ENCODE data around the gene CLEC16A.

Gene CLEC16A

DNA sequence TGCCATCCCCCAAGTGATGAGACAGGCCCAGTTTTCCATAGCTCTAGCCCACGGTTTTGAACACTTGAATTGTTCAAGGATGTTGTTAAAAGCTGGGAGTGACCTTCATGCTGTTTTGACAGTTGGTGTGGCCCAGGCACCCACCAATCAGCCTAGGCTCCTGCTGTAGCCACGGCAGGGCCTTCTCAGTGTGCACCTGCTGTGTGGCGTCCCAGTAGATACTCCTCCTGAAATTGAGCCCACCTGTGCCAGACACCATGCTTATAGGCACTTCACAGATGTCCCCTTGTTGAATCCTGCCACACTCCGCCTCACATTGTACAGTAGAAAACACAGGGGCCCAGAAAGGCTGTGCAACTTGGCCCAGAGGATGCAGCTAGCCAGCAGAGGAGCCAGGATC, 225.3 kb downstream of the CLEC16A start:
- no peak for DNase-seq

GRCh38 chr16:11170201-11170600, 225.8 kb downstream of the CLEC16A start:
- DNase-seq, result no peak

DNA sequence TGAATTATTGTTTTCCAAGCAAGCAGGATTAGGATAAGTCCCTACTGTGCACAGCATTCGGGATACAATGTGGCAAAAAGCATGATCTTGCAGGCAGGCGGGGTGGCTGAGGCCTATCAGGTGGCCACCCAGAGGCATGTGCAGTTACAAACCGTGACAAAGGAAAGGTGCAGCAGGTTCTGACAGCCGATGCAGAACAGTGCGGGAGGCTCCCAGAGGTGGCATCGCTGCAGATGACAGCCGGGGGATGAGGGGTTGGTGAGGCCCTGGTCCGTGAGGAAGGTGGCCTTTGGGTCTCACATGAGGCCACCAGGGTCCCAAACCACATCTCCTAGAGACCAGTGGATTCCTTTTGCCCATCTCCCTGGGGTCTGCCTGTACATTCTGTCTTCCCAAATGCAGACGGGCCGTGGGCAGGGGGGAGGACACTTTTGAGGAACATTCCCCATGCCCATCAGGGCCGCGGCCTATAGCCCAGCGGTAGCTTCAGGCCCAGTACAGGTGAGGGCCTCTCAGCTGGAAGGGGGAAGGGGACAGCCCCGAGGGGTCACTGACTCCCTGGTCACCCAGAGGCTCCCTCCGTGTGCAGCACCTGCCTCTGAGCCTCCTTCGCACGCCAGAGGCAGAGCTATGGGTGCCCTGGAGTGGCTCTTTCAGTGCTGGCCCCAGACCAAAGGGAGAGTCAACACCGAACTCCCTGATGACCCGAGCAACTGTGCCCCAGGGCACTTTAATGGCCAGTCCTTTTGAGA, 226.5 kb downstream of the CLEC16A start:
- no peak for DNase-seq

DNA sequence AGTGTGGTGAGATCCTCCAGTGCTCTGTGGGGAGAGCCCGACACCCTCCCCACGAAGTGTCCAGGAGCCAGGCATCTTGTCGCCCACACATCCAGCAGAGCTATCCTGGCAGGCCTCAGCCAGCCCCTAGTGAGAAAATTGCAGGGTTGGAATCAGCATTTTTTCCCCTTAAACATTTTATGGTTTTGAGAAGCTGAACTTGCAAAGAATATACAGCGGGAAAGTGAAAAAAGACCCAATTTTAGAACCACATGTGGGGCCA, 227.0 kb downstream of the CLEC16A start:
- DNase-seq, result no peak

- DNase-seq, result no peak
Observed at GRCh38 chr16:11171757-11172299, 227.5 kb downstream of the CLEC16A start.

DNA sequence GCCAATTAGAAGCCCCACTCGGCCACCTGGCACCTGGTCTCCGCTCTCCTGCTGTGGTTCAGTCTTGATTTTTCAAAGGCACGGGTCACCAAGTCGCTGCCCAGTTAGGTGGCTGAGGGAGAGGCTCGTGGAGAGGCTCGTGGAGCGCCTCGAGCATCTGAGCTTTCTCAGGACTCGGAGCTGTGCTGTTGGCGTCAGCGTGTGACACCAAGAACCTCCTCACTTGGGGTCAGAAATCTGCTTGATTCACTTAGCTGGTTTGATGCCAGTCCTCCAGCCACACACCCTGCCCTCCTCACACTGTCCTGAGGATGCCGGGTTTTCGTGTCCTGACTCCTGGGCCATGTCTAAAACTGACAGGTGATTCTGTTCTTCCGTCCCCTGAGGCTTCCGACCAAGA, 229.1 kb downstream of the CLEC16A start:
- DNase-seq, result no peak

GRCh38 chr16:11174141-11174540, 229.8 kb downstream of the CLEC16A start:
- no peak for DNase-seq

GRCh38 chr16:11175106-11175786, 230.9 kb downstream of the CLEC16A start:
- DNase-seq, result no peak

- DNase-seq, result no peak
Observed at GRCh38 chr16:11175787-11176341, 231.5 kb downstream of the CLEC16A start.

- DNase-seq, result no peak
Observed at GRCh38 chr16:11177578-11178160, 233.3 kb downstream of the CLEC16A start.

- no peak for DNase-seq
Observed at GRCh38 chr16:11178424-11178823, 234.1 kb downstream of the CLEC16A start.

DNA sequence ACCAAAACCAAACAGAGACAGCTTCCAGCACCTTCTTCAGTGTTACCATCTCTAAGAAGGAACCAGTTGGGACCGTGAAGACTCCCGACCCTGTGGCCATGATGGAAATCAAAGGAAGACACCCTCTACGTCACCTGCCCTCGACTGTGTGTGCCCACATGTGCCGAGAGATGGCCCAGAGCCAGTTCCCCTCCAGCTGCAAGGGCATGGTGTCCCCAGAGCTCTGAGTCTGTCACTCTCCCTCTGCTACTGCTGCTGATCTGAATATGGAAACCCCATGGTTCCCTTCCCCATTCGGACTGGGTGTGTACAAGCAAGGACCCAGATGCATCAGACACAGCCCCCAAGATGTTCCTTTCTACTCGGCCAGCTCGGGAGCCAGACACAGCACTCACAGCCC, 235.2 kb downstream of the CLEC16A start:
- DNase-seq, result no peak

DNA sequence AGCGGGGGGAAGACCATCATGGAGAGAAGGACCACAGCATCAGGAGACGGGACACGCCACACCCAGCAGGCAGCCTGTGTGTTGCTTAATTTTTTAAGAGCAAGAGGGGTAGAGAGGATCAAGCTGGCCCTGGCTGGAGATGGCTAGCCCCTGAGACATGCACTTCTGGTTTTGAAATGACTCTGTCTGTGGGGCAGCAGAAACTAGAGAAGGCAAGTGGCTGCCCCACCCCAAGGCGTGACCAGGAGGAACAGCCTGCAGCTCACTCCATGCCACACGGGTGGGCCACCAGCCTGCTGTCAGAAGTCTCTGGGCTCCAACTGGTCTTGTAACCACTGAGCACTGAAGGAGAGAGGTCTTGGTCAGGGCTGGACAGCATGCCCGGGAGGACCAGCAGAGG, 236.1 kb downstream of the CLEC16A start:
- DNase-seq, result no peak

DNA sequence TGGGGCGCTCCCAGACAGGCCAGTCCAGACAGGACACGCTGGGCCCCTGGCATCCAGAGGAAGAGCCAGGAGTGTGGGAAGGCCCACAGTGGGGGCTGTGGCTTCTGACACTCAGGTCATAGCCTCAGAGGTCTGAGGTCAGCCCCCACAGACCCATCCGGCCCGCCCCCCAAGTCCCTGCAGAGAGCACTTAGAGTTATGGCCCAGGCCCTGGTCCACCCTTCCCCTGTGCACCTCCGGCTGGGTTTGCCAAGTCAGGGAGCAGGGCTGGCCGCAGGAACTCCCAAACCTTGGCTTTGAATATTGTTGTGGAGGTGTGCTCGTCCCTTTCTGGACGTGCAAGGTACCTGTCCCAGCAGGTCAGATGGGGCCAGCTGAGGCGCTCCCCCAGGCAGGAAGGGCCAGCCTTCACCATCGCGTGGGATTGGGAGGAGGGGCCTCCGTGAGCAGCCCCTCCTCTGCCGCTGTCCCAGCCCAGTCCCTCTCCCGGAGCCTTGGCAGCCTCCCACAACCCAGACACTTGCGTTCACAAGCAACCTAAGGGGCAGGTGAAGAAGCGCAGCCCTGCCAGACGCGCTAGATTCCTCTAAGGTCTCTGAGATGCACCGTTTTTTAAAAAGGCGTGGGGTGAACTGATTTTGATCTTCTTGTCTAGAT, 237.0 kb downstream of the CLEC16A start:
- DNase-seq, result no peak

DNA sequence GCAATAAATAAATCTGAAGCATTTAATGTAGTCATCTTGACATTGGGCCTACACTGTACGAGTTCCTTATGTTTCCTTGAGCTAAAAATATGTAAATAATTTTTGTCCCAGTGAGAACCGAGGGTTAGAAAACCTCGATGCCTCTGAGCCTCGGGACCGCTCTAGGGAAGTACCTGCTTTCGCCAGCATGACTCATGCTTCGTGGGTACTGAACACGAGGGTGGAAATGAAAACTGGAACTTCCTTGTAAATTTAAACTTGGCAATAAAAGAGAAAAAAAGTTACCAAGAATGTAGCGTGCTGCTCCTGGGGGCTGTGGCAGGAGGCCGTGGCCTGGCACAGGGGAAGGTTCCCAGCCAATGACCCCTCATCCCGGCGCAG, 237.5 kb downstream of the CLEC16A start:
- no peak for DNase-seq

DNA sequence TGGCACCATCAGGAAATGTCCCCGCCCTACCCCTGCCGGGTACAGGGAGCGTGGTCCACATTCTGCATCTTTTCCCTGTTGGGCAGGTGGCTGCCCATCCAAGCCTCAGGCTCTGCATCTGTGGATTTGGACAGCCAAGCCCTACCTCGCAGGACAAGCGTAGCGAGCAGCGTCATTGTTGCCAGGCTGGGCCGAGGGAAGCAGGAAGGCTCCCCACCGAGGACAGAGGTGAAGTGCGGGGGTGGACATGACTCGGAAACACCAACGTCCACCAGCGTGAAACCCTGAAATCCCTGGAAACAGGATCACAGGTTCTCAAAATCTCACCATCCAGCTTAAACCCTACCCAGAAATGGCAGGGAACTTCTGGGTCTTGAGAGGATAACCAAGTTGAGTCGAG, 238.0 kb downstream of the CLEC16A start:
- DNase-seq, result no peak

- no peak for DNase-seq
Observed at GRCh38 chr16:11183035-11183812, 238.9 kb downstream of the CLEC16A start.

DNA sequence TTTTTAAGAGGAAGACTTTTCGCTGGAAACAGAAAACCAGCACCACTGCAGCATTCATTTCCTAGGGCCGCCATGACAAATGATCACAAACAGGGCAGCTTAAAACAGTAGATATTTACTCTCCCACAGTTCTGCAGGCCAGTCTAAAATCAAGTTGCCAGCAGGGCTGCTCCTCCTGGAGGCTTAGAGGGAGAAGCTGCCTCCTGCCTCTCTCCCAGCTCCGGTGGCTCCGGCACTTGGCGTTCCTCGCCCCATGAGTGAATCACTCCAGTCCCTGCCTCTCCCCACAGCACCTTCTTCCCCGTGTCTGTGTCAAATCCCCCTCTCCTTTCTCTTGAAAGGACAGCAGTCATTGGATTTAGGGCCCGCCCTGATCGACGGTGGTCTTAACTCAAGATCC, 239.6 kb downstream of the CLEC16A start:
- DNase-seq, result no peak

DNA sequence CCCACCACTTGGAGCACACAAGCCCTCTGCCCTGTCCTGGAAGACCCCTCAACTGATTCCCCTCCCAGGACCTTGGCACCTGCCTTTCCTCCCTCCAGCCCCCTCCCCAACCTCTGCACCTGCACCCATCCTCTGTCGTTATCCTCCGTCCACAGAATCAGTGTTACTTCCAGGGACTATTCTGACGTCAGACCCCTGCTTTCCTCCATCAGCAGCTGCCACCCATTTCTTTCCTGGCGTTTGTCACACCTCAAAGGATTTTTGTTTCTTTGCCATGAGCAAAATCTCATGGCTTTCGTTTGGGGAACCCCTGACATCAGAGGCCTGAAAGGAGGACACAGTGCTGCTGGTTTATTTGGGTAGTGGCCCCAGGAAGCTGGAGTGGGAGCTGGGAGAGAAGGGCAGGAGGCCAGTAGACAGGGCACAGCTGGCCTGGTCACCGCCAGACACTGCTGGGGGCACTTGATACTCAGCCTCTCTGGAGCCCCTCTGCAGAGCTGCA, 243.2 kb downstream of the CLEC16A start:
- no peak for DNase-seq

GRCh38 chr16:11188801-11189740, 244.7 kb downstream of the CLEC16A start:
- no peak for DNase-seq

Data from NCI-H1436 (cell line).